HG02642 (cell line): ENCODE results near the gene ARHGEF11.
"Not testable (repeated sequence)": the region's sequence is repeated elsewhere in the genome, so short reads cannot be mapped to it uniquely, and the experiment has no call there.

Experiments
- ATAC-seq: cut with Tn5 transposase; IDR thresholded peaks from one replicate; pipeline ENCODE4 v1.9.1; 2021; ENCODE audit warnings: mild to moderate bottlenecking; ENCODE audit not compliant: unreplicated experiment, poor library complexity

The ARHGEF11 gene

GRCh38 chr1:157045250-157046218 is at the start of gene ARHGEF11:
Gene ARHGEF11, minus strand, starts transcription at chr1:157045742. Its CDS starts 1,412 bp downstream, at chr1:157044330.
- peak; percentile 77 for ATAC-seq

GRCh38 chr1:157095091-157095490 is 49.5 kb upstream of the ARHGEF11 start:
- no peak for ATAC-seq

GRCh38 chr1:157092831-157093230 is 47.3 kb upstream of the ARHGEF11 start:
- no peak for ATAC-seq

GRCh38 chr1:157091668-157092273 is 46.2 kb upstream of the ARHGEF11 start:
- ATAC-seq, result no peak

- no peak for ATAC-seq
Observed at GRCh38 chr1:157091186-157091585, 45.6 kb upstream of the ARHGEF11 start.

- no peak for ATAC-seq
Observed at GRCh38 chr1:157090771-157091170, 45.2 kb upstream of the ARHGEF11 start.

GRCh38 chr1:157090196-157090647 is 44.7 kb upstream of the ARHGEF11 start:
- peak; percentile 57 for ATAC-seq

- peak; percentile 26 for ATAC-seq
Observed at GRCh38 chr1:157089789-157090188, 44.2 kb upstream of the ARHGEF11 start.

GRCh38 chr1:157088607-157089006 is 43.1 kb upstream of the ARHGEF11 start:
- no peak for ATAC-seq

GRCh38 chr1:157087030-157087429 is 41.5 kb upstream of the ARHGEF11 start:
- ATAC-seq, result no peak

- ATAC-seq, result no peak
Observed at GRCh38 chr1:157086299-157086698, 40.8 kb upstream of the ARHGEF11 start.

- ATAC-seq, result no peak
Observed at GRCh38 chr1:157085421-157085820, 39.9 kb upstream of the ARHGEF11 start.

- ATAC-seq, result no peak
Observed at GRCh38 chr1:157084720-157085119, 39.2 kb upstream of the ARHGEF11 start.

GRCh38 chr1:157081707-157082106 is 36.2 kb upstream of the ARHGEF11 start:
- ATAC-seq, result no peak

- no peak for ATAC-seq
Observed at GRCh38 chr1:157080714-157081113, 35.2 kb upstream of the ARHGEF11 start.

- ATAC-seq, result no peak
Observed at GRCh38 chr1:157077394-157077793, 31.9 kb upstream of the ARHGEF11 start.

- ATAC-seq, result no peak
Observed at GRCh38 chr1:157073944-157074685, 28.6 kb upstream of the ARHGEF11 start.

GRCh38 chr1:157069601-157070000 is 24.1 kb upstream of the ARHGEF11 start:
- ATAC-seq, result no peak

- not testable (repeated sequence) for ATAC-seq
Observed at GRCh38 chr1:157059241-157059640, 13.7 kb upstream of the ARHGEF11 start.

GRCh38 chr1:157056269-157056668 is 10.7 kb upstream of the ARHGEF11 start:
- ATAC-seq, result no peak

GRCh38 chr1:157055729-157056128 is 10.2 kb upstream of the ARHGEF11 start:
- ATAC-seq, result not testable (repeated sequence)
